ENCODE results near the gene TMTC2.

DNA sequence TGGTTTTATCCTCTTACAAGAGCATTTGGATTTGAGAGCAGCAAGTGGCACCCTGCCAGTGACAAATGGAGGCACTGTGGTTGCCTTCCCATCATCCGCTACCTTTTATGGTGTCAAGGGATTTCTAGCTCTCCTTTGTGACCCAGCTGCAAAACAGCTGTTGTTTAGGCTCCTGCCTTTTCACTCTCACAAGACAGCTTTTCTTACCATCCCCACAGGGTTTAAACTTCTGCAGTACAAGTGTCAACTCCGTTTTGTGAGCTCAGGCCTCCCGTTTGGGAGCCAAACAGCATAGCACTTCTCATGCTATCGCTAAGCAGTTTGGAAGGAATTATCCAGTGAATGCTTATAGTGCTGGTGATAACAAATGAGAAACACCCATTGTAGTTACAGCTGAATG, 331.4 kb downstream of the TMTC2 start:
- TF ChIP-seq ZNF785 (tag by site-specific recombination; IDR thresholded peaks at IDR 0.05): no peak
- TF ChIP-seq, protein P1, sequence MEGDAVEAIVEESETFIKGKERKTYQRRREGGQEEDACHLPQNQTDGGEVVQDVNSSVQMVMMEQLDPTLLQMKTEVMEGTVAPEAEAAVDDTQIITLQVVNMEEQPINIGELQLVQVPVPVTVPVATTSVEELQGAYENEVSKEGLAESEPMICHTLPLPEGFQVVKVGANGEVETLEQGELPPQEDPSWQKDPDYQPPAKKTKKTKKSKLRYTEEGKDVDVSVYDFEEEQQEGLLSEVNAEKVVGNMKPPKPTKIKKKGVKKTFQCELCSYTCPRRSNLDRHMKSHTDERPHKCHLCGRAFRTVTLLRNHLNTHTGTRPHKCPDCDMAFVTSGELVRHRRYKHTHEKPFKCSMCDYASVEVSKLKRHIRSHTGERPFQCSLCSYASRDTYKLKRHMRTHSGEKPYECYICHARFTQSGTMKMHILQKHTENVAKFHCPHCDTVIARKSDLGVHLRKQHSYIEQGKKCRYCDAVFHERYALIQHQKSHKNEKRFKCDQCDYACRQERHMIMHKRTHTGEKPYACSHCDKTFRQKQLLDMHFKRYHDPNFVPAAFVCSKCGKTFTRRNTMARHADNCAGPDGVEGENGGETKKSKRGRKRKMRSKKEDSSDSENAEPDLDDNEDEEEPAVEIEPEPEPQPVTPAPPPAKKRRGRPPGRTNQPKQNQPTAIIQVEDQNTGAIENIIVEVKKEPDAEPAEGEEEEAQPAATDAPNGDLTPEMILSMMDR (tag by site-specific recombination; IDR thresholded peaks at IDR 0.05): no peak
